Renal cortical epithelial cell (primary cell): ENCODE data around the gene XPO5. TPM values are rescaled to one million over a fixed set of nuclear protein-coding genes. Genes with fewer than 3 reads are reported as not detected.
"Not testable (repeated sequence)": the region's sequence is repeated elsewhere in the genome, so short reads cannot be mapped to it uniquely, and the experiment has no call there.

ENCODE experiments used
- DNase-seq: peaks from one replicate; pipeline ENCODE4 v3.0.0-alpha.2; 2011; ENCODE audit warnings: low read depth
- total RNA-seq: library from RNA; depleted of rRNA; stranded (reverse); fragments of >200 nt; gene quantifications from 2 replicates; pipeline ENCODE4 v1.2.3, GENCODE V29; 2014

The XPO5 gene
- total RNA-seq, 1 donor from 2014 or later = 49.1 TPM

GRCh38 chr6:43584892-43585570 is 9.2 kb upstream of the XPO5 start:
- DNase-seq = no peak

GRCh38 chr6:43582911-43583310 is 7.1 kb upstream of the XPO5 start:
- no peak for DNase-seq

- peak; percentile 76 for DNase-seq
Observed at GRCh38 chr6:43579171-43579570, 3.3 kb upstream of the XPO5 start.

- DNase-seq = peak; percentile 6
Observed at GRCh38 chr6:43578748-43579147, 2.9 kb upstream of the XPO5 start.

- peak; percentile 18 for DNase-seq
Observed at GRCh38 chr6:43575105-43575771, 600 bp downstream of the XPO5 start.

GRCh38 chr6:43572015-43572414 is 3.8 kb downstream of the XPO5 start:
- no peak for DNase-seq

- peak; percentile 93 for DNase-seq
Observed at GRCh38 chr6:43570876-43571441, 4.9 kb downstream of the XPO5 start.

- no peak for DNase-seq
Observed at GRCh38 chr6:43559328-43559727, 16.5 kb downstream of the XPO5 start.

- not testable (repeated sequence) for DNase-seq
Observed at GRCh38 chr6:43557620-43558019, 18.2 kb downstream of the XPO5 start.

- DNase-seq = no peak
Observed at GRCh38 chr6:43547222-43547621, 28.6 kb downstream of the XPO5 start.

- DNase-seq = no peak
Observed at GRCh38 chr6:43544461-43544860, 31.4 kb downstream of the XPO5 start.

GRCh38 chr6:43541774-43542471 is 33.9 kb downstream of the XPO5 start:
- DNase-seq = no peak

- DNase-seq = no peak
Observed at GRCh38 chr6:43540507-43540906, 35.3 kb downstream of the XPO5 start.

GRCh38 chr6:43539409-43539808 is 36.4 kb downstream of the XPO5 start:
- DNase-seq = not testable (repeated sequence)

- not testable (repeated sequence) for DNase-seq
Observed at GRCh38 chr6:43538986-43539385, 36.9 kb downstream of the XPO5 start.

- DNase-seq = no peak
Observed at GRCh38 chr6:43532201-43532600, 43.6 kb downstream of the XPO5 start.

GRCh38 chr6:43524483-43524961 is 51.3 kb downstream of the XPO5 start:
- DNase-seq = no peak

GRCh38 chr6:43523284-43523683 is 52.6 kb downstream of the XPO5 start:
- no peak for DNase-seq

GRCh38 chr6:43522547-43523261 is 53.1 kb downstream of the XPO5 start:
- DNase-seq = no peak

GRCh38 chr6:43521836-43522235 is 54.0 kb downstream of the XPO5 start:
- no peak for DNase-seq

- no peak for DNase-seq
Observed at GRCh38 chr6:43520097-43520496, 55.7 kb downstream of the XPO5 start.
